Activated T-helper 1 cell treated with anti-CD3 and anti-CD28 coated beads, Interleukin-12 subunit alpha, Interleukin-12 subunit beta, Interleukin-2, Interleukin-4 antibody, amounts not matched to agents 30 ng/mL and 10 ng/mL and 1 ng/mL, durations not matched to agents 14 hours and 24 hours and 36 hours (primary cell): ENCODE results near the gene MSLN. TPM values are rescaled to one million over a fixed set of nuclear protein-coding genes. Genes with fewer than 3 reads are reported as not detected.

Experiments used
- DNase-seq: peaks from one replicate; pipeline ENCODE4 v3.0.0; 2021; ENCODE audit warnings: low spot score
- H3K27ac Mint-ChIP-seq: one replicate; pipeline ENCODE4 v1.8.0; 2021; ENCODE audit warnings: mild to moderate bottlenecking, mixed read lengths
- H3K27me3 Mint-ChIP-seq: one replicate; pipeline ENCODE4 v1.8.0; 2022; ENCODE audit warnings: mild to moderate bottlenecking, moderate library complexity, mixed read lengths; ENCODE audit not compliant: insufficient read depth
- H3K36me3 Mint-ChIP-seq: one replicate; pipeline ENCODE4 v1.8.0; 2021; ENCODE audit warnings: low read depth, mixed read lengths
- H3K4me1 Mint-ChIP-seq: one replicate; pipeline ENCODE4 v1.8.0; 2021; ENCODE audit warnings: low read depth, mixed read lengths
- H3K4me3 Mint-ChIP-seq: one replicate; pipeline ENCODE4 v1.8.0; 2021; ENCODE audit warnings: mild to moderate bottlenecking, moderate library complexity, mixed read lengths
- H3K9me3 Mint-ChIP-seq: one replicate; pipeline ENCODE4 v1.8.0; 2021; ENCODE audit warnings: mixed read lengths
- intact Hi-C: fragments of 100-400 bp; cut with micrococcal nuclease; formaldehyde crosslinking; loops from one replicate; pipeline ENCODE4 v1.15.1; 2024
- total RNA-seq: library from RNA; stranded (reverse); gene quantifications from 2 replicates; pipeline ENCODE4 v1.2.3, GENCODE V29; 2022

The MSLN gene
- total RNA-seq, 1 donor from 2014 or later: not detected

- Mint-ChIP-seq H3K27me3 (no peaks in the 10 kb centered on the region), H3K4me1 (no peaks in the 10 kb centered on the region), H3K36me3 (no peaks in the 10 kb centered on the region), H3K9me3 (no peaks in the 10 kb centered on the region), H3K27ac (no peak overlapping the region), H3K4me3 (no peak overlapping the region)
- intact Hi-C loops: no loop called here
- no peak for DNase-seq
Observed at GRCh38 chr16:763369-764183, 3.0 kb downstream of the MSLN start.

GRCh38 chr16:764184-764750, 3.7 kb downstream of the MSLN start:
- H3K9me3 Mint-ChIP-seq: no peaks in the 10 kb centered on the region
- intact Hi-C loops: no loop called here
- H3K4me1 Mint-ChIP-seq: no peaks in the 10 kb centered on the region
- H3K4me3 Mint-ChIP-seq: no peak overlapping the region
- no peaks in the 10 kb centered on the region for H3K36me3 Mint-ChIP-seq
- DNase-seq: no peak
- H3K27me3 Mint-ChIP-seq: no peaks in the 10 kb centered on the region
- no peak overlapping the region for H3K27ac Mint-ChIP-seq

- Mint-ChIP-seq H3K36me3 (no peaks in the 10 kb centered on the region), H3K9me3 (no peaks in the 10 kb centered on the region), H3K4me3 (no peak overlapping the region), H3K27me3 (no peaks in the 10 kb centered on the region), H3K4me1 (no peaks in the 10 kb centered on the region), H3K27ac (no peak overlapping the region)
- intact Hi-C loops: no loop called here
- no peak for DNase-seq
Observed at GRCh38 chr16:764848-765487, 4.4 kb downstream of the MSLN start.

GRCh38 chr16:765488-765865, 4.9 kb downstream of the MSLN start:
- Mint-ChIP-seq H3K9me3 (no peaks in the 10 kb centered on the region), H3K4me1 (no peaks in the 10 kb centered on the region), H3K27ac (no peak overlapping the region), H3K4me3 (no peak overlapping the region), H3K36me3 (no peaks in the 10 kb centered on the region), H3K27me3 (no peaks in the 10 kb centered on the region)
- intact Hi-C loops: no loop called here
- DNase-seq: no peak

- intact Hi-C loops: no loop called here
- Mint-ChIP-seq H3K27me3 (no peaks in the 10 kb centered on the region), H3K9me3 (no peaks in the 10 kb centered on the region), H3K36me3 (no peaks in the 10 kb centered on the region), H3K4me1 (no peaks in the 10 kb centered on the region), H3K4me3 (no peak overlapping the region), H3K27ac (no peak overlapping the region)
- DNase-seq: no peak
Observed at GRCh38 chr16:766008-766819, 5.7 kb downstream of the MSLN start.

GRCh38 chr16:766820-767640, 6.5 kb downstream of the MSLN start:
- H3K27ac Mint-ChIP-seq: no peak overlapping the region
- H3K9me3 Mint-ChIP-seq: no peaks in the 10 kb centered on the region
- DNase-seq: no peak
- no peaks in the 10 kb centered on the region for H3K27me3 Mint-ChIP-seq
- no peaks in the 10 kb centered on the region for H3K4me1 Mint-ChIP-seq
- no peak overlapping the region for H3K4me3 Mint-ChIP-seq
- intact Hi-C loops: no loop called here
- H3K36me3 Mint-ChIP-seq: no peaks in the 10 kb centered on the region

- Mint-ChIP-seq H3K4me3 (no peak overlapping the region), H3K9me3 (no peaks in the 10 kb centered on the region), H3K27me3 (no peaks in the 10 kb centered on the region), H3K27ac (no peak overlapping the region), H3K4me1 (no peaks in the 10 kb centered on the region), H3K36me3 (no peaks in the 10 kb centered on the region)
- intact Hi-C loops: no loop called here
- no peak for DNase-seq
Observed at GRCh38 chr16:767743-768235, 7.3 kb downstream of the MSLN start.

GRCh38 chr16:768428-768827, 7.9 kb downstream of the MSLN start:
- no peak overlapping the region for H3K4me3 Mint-ChIP-seq
- intact Hi-C loops: no loop called here
- H3K36me3 Mint-ChIP-seq: no peaks in the 10 kb centered on the region
- no peak for DNase-seq
- no peaks in the 10 kb centered on the region for H3K9me3 Mint-ChIP-seq
- no peak overlapping the region for H3K27ac Mint-ChIP-seq
- H3K4me1 Mint-ChIP-seq: no peaks in the 10 kb centered on the region
- no peaks in the 10 kb centered on the region for H3K27me3 Mint-ChIP-seq

GRCh38 chr16:769184-769784, 8.8 kb downstream of the MSLN start:
- no peaks in the 10 kb centered on the region for H3K27me3 Mint-ChIP-seq
- H3K27ac Mint-ChIP-seq: no peak overlapping the region
- no peak overlapping the region for H3K4me3 Mint-ChIP-seq
- no peaks in the 10 kb centered on the region for H3K9me3 Mint-ChIP-seq
- no peaks in the 10 kb centered on the region for H3K36me3 Mint-ChIP-seq
- no peaks in the 10 kb centered on the region for H3K4me1 Mint-ChIP-seq
- DNase-seq: no peak
- intact Hi-C loops: no loop called here

- no peak for DNase-seq
- Mint-ChIP-seq H3K27me3 (no peaks in the 10 kb centered on the region), H3K36me3 (no peaks in the 10 kb centered on the region), H3K9me3 (no peaks in the 10 kb centered on the region), H3K4me1 (no peaks in the 10 kb centered on the region), H3K27ac (no peak overlapping the region), H3K4me3 (no peak overlapping the region)
- intact Hi-C loops: no loop called here
Observed at GRCh38 chr16:769934-770333, 9.4 kb downstream of the MSLN start.

GRCh38 chr16:770411-770810, 9.9 kb downstream of the MSLN start:
- H3K27me3 Mint-ChIP-seq: no peaks in the 10 kb centered on the region
- no peak for DNase-seq
- no peaks in the 10 kb centered on the region for H3K4me1 Mint-ChIP-seq
- intact Hi-C loops: no loop called here
- H3K4me3 Mint-ChIP-seq: no peak overlapping the region
- H3K9me3 Mint-ChIP-seq: no peaks in the 10 kb centered on the region
- H3K27ac Mint-ChIP-seq: no peak overlapping the region
- no peaks in the 10 kb centered on the region for H3K36me3 Mint-ChIP-seq

- Mint-ChIP-seq H3K4me1 (no peaks in the 10 kb centered on the region), H3K27me3 (no peaks in the 10 kb centered on the region), H3K4me3 (no peak overlapping the region), H3K36me3 (no peaks in the 10 kb centered on the region), H3K9me3 (no peaks in the 10 kb centered on the region), H3K27ac (no peak overlapping the region)
- intact Hi-C loops: no loop called here
- no peak for DNase-seq
Observed at GRCh38 chr16:772959-773358, 12.4 kb downstream of the MSLN start.
